H1 (cell line): ENCODE measurements around the gene CCDC18. TPM values are rescaled to one million over a fixed set of nuclear protein-coding genes. Genes with fewer than 3 reads are reported as not detected.

Experiments used
- CTCF ChIA-PET: fragments of 300-600 bp; sonication (Branson Sonifier 250); formaldehyde crosslinking; loops from one replicate; lab custom pipeline; 2021; ENCODE audit not compliant: partially characterized antibody; lab: Charles Lee
- POLR2A ChIA-PET: fragments of 300-600 bp; sonication (Branson Sonifier 250); formaldehyde crosslinking; loops from one replicate; lab custom pipeline; 2021; ENCODE audit warnings: inconsistent platforms; ENCODE audit not compliant: partially characterized antibody; lab: Charles Lee
- DNase-seq, 2 experiments: peaks; one replicate each; pipeline versions ENCODE4 v3.0.0 to v3.0.0-alpha.2; 2010 to 2022; ENCODE audit warnings: low spot score in 2 of 2, low read depth in 1 of 2, mixed read lengths in 1 of 2
- FAIRE-seq: peaks from 2 replicates; lab custom pipeline; 2011; peaks lifted over from hg19 to GRCh38; lab: Jason Lieb, UNC
- H2AFZ ChIP-seq: 2 replicates; pipeline ENCODE4 v1.8.1; 2012; ENCODE audit warnings: low read length, inconsistent platforms
- H2AK5ac ChIP-seq: 2 replicates; pipeline ENCODE4 v1.6.1; 2013; ENCODE audit warnings: low read depth, low read length
- H2BK120ac ChIP-seq: replicated peaks from 2 replicates; pipeline ENCODE3; 2013; ENCODE audit warnings: low read depth, low read length, inconsistent platforms
- H2BK12ac ChIP-seq: 2 replicates; pipeline ENCODE4 v1.6.1; 2013; ENCODE audit warnings: low read depth, low read length
- H2BK15ac ChIP-seq: 2 replicates; pipeline ENCODE4 v1.6.1; 2013; ENCODE audit warnings: low read length
- H2BK20ac ChIP-seq: 2 replicates; pipeline ENCODE4 v1.6.1; 2013; ENCODE audit warnings: low read length
- H2BK5ac ChIP-seq: 2 replicates; pipeline ENCODE4 v1.6.1; 2013; ENCODE audit warnings: low read depth, low read length
- H3K14ac ChIP-seq: 2 replicates; pipeline ENCODE4 v1.6.1; 2013; ENCODE audit warnings: inconsistent platforms; ENCODE audit not compliant: insufficient read length
- H3K18ac ChIP-seq: 2 replicates; pipeline ENCODE4 v1.6.1; 2013; ENCODE audit warnings: low read length; ENCODE audit errors: extremely low read depth
- H3K23ac ChIP-seq: 2 replicates; pipeline ENCODE4 v1.6.1; 2013; ENCODE audit warnings: inconsistent platforms; ENCODE audit not compliant: insufficient read length
- H3K23me2 ChIP-seq: 2 replicates; pipeline ENCODE4 v1.6.1; 2013; ENCODE audit warnings: low read depth, low read length
- H3K27ac ChIP-seq: 2 replicates; pipeline ENCODE4 v1.6.1; 2011; ENCODE audit warnings: low read depth, low read length, inconsistent platforms
- H3K27me3 ChIP-seq, 4 experiments: replicated peaks in 1 of 4; 1 replicate in 1 of 4; 2 replicates in 3 of 4; pipeline versions ENCODE4 v1.6.1 to v1.8.1; 2011 to 2013; ENCODE audit warnings: low read length in 3 of 4, mild to moderate bottlenecking in 3 of 4, inconsistent platforms in 2 of 4, mixed read lengths in 2 of 4, moderate library complexity in 1 of 4; ENCODE audit not compliant: control insufficient read depth in 3 of 4, insufficient read depth in 3 of 4; ENCODE audit errors: extremely low read depth in 1 of 4
- H3K36me3 ChIP-seq, 4 experiments: 2 replicates each; pipeline versions ENCODE4 v1.6.1 to v1.8.1; 2011 to 2013; ENCODE audit warnings: mild to moderate bottlenecking in 4 of 4, low read length in 3 of 4, moderate library complexity in 2 of 4, control low read depth in 1 of 4, inconsistent platforms in 1 of 4; ENCODE audit not compliant: insufficient read depth in 4 of 4, control insufficient read depth in 2 of 4
- H3K4ac ChIP-seq: replicated peaks from 2 replicates; pipeline ENCODE3; 2013; ENCODE audit warnings: low read length, low read depth, mixed read lengths, inconsistent platforms; ENCODE audit not compliant: insufficient read length
- H3K4me1 ChIP-seq, 4 experiments: replicated peaks in 1 of 4; 1 replicate in 1 of 4; 2 replicates in 3 of 4; pipeline versions ENCODE4 v1.6.1 to v1.8.1; 2011 to 2013; ENCODE audit warnings: low read length in 3 of 4, inconsistent platforms in 2 of 4, mixed read lengths in 1 of 4; ENCODE audit not compliant: insufficient read depth in 4 of 4, control insufficient read depth in 3 of 4
- H3K4me2 ChIP-seq, 2 experiments: 2 replicates each; pipeline versions ENCODE4 v1.6.1 to v1.8.1; 2011 to 2013; ENCODE audit warnings: low read depth in 2 of 2, low read length in 2 of 2, control low read depth in 1 of 2, inconsistent platforms in 1 of 2, mild to moderate bottlenecking in 1 of 2; ENCODE audit not compliant: insufficient read depth in 1 of 2
- H3K4me3 ChIP-seq, 4 experiments: fragments of 200-600, 300-600 bp in 1 of 4; sonication (generic), shearing (Covaris generic), sonication (Bioruptor Twin) in 1 of 4; 2 replicates each; pipeline versions ENCODE4 v1.5.1 to v1.8.1; 2011 to 2016; ENCODE audit warnings: low read length in 4 of 4, low read depth in 3 of 4, control low read depth in 2 of 4, inconsistent platforms in 2 of 4, mild to moderate bottlenecking in 2 of 4, mixed read lengths in 1 of 4, moderate library complexity in 1 of 4; ENCODE audit not compliant: insufficient read depth in 2 of 4; ENCODE audit errors: extremely low read depth in 1 of 4
- H3K56ac ChIP-seq: replicated peaks from 2 replicates; pipeline ENCODE3; 2013; ENCODE audit warnings: low read depth, mild to moderate bottlenecking, mixed read lengths, low read length, inconsistent platforms; ENCODE audit not compliant: insufficient read length
- H3K79me1 ChIP-seq: 2 replicates; pipeline ENCODE4 v1.6.1; 2013; ENCODE audit warnings: low read depth, low read length, control low read depth
- H3K79me2 ChIP-seq, 2 experiments: 2 replicates each; pipeline versions ENCODE4 v1.6.1 to v1.8.1; 2012 to 2013; ENCODE audit warnings: low read length in 2 of 2, mild to moderate bottlenecking in 2 of 2, inconsistent platforms in 1 of 2; ENCODE audit not compliant: insufficient read depth in 2 of 2, control insufficient read depth in 1 of 2
- H3K9ac ChIP-seq, 4 experiments: replicated peaks in 1 of 4; 1 replicate in 1 of 4; 2 replicates in 3 of 4; pipeline versions ENCODE4 v1.6.1 to v1.8.1; 2011 to 2013; ENCODE audit warnings: low read depth in 3 of 4, low read length in 3 of 4, control low read depth in 2 of 4, mild to moderate bottlenecking in 2 of 4, moderate library complexity in 2 of 4, inconsistent platforms in 1 of 4; ENCODE audit errors: extremely low read depth in 1 of 4
- H3K9me3 ChIP-seq, 2 experiments: 2 replicates each; pipeline versions ENCODE4 v1.6.1 to v1.8.1; 2012 to 2013; ENCODE audit warnings: mild to moderate bottlenecking in 2 of 2, moderate library complexity in 2 of 2, control low read depth in 1 of 2, inconsistent platforms in 1 of 2, low read depth in 1 of 2, low read length in 1 of 2, mixed read lengths in 1 of 2; ENCODE audit not compliant: insufficient read depth in 2 of 2
- H4K20me1 ChIP-seq, 2 experiments: replicated peaks in 1 of 2; 2 replicates each; pipeline versions ENCODE3 to v1.8.1; 2011 to 2013; ENCODE audit warnings: inconsistent platforms in 2 of 2, low read length in 2 of 2, mild to moderate bottlenecking in 1 of 2; ENCODE audit not compliant: insufficient read depth in 2 of 2, control insufficient read depth in 1 of 2
- H4K5ac ChIP-seq: 2 replicates; pipeline ENCODE4 v1.6.1; 2013; ENCODE audit warnings: low read length, low read depth, mixed read lengths, inconsistent platforms; ENCODE audit not compliant: insufficient read length
- H4K8ac ChIP-seq: 2 replicates; pipeline ENCODE4 v1.8.0; 2013; ENCODE audit warnings: mild to moderate bottlenecking, moderate library complexity, low read length, inconsistent platforms; ENCODE audit not compliant: insufficient read depth; ENCODE audit errors: extremely low read depth
- H4K91ac ChIP-seq: replicated peaks from 2 replicates; pipeline ENCODE3; 2013; ENCODE audit warnings: low read length, mixed read lengths, inconsistent platforms; ENCODE audit not compliant: insufficient read length
- BRCA1 ChIP-seq: IDR thresholded peaks from 2 replicates; pipeline ENCODE4 v1.6.1; 2012; ENCODE audit warnings: low read depth, low read length, improper control_type of control experiment
- CBX8 ChIP-seq: fragments of 300-800, 300-1000 bp; sonication (generic); IDR thresholded peaks from 2 replicates; pipeline ENCODE4 v1.7.1; 2016; ENCODE audit warnings: low read depth, low read length, borderline replicate concordance
- CREB1 ChIP-seq: IDR thresholded peaks from 2 replicates; pipeline ENCODE4 v1.6.1; 2012; ENCODE audit warnings: inconsistent platforms
- WGBS, 2 experiments: shearing (Covaris generic) in 1 of 2; methylation state at CpG; one replicate each; pipeline versions ENCODE4 v1.1.6 to v1.1.7; 2013 to 2015; ENCODE audit warnings: low lambda C conversion rate in 2 of 2, mixed read lengths in 2 of 2, inconsistent platforms in 1 of 2, low coverage in 1 of 2, missing lambda C conversion rate in 1 of 2; ENCODE audit not compliant: insufficient replicate concordance in 2 of 2, insufficient coverage in 1 of 2, insufficient read length in 1 of 2; ENCODE audit errors: extremely low coverage in 1 of 2, missing lambda C conversion rate in 1 of 2; 5-methylcytosine and 5-hydroxymethylcytosine counted together
- polyA plus RNA-seq, 7 experiments: library from polyadenylated mRNA; depleted of rRNA in 3 of 7; stranded (reverse) in 5 of 7; unstranded in 2 of 7; fragments of >200 nt in 5 of 7; fragments of 200-250 nt in 2 of 7; gene quantifications; 1 replicate in 5 of 7; 2 replicates in 1 of 7; 4 replicates in 1 of 7; pipeline versions ENCODE4 v1.2.1 to v1.2.3, GENCODE V29; 2011 to 2013; ENCODE audit warnings: missing spikeins in 2 of 7, mixed read lengths in 2 of 7
- total RNA-seq: library from RNA; stranded (reverse); fragmentation: NEBNext Ultra II Directional; extraction: Animal tissue kit (Norgen Biotek cat#: 25700); gene quantifications from 2 replicates; pipeline ENCODE4 v1.2.1, GENCODE V29; 2021

The CCDC18 gene
- total and polyA plus RNA-seq, 2 of the 8 experiments (the other 6 are each of a cell fraction or from before 2014, with no cell fraction given), result 3.0 to 21.2 TPM

DNA sequence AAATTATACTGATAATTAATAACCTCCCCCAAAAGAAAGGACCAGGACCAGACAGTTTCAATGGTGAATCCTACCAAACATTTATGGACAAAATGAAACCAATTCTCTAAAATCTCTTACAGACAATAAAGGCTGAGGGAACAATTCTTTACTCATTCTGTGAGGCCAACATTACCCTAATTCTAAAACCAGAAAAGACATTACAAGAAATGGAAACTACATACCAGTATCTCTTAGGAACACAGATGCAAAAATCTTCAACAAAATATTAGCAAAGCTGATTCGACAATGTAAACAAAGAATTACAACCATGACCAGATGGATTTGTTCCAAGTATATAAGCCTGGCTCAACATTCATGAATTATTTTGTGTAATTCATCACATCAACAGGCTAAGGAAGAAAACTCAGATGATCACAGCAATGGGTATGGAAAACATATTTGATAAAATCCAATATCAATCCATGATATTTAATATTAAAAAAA lies 8.9 kb upstream of the CCDC18 start:
- no peak overlapping the region for H3K14ac ChIP-seq
- H4K20me1 ChIP-seq, result no peaks in the 10 kb centered on the region
- no peak overlapping the region for H2AFZ ChIP-seq
- FAIRE-seq (no peak), DNase-seq (no peak)
- H3K79me1 ChIP-seq, result peaks cover 5% of the 10 kb centered on the region; the same call in 1 of the 2 replicates
- peaks cover 0 to 3% of the 10 kb centered on the region in 2 experiments; a peak in 1 of 4 replicates for H3K9me3 ChIP-seq
- H3K4me3 ChIP-seq, result no peak overlapping the region
- H2BK12ac ChIP-seq, result no peak overlapping the region
- no peak overlapping the region for H4K5ac ChIP-seq
- no peaks in the 10 kb centered on the region for H3K27me3 ChIP-seq
- no peak overlapping the region for H4K91ac ChIP-seq
- H4K8ac ChIP-seq, result no peak overlapping the region
- H3K9ac ChIP-seq, result no peak overlapping the region
- ChIA-PET POLR2A (interaction anchor here (0.6 to 0.9 kb wide), 2 partner anchors 85 to 106 kb away, joined by 3 read pairs; no protein-coding TSS in a partner anchor), CTCF (no interaction called here)
- no peak overlapping the region for H2AK5ac ChIP-seq
- no peak overlapping the region for H3K4me2 ChIP-seq
- H2BK120ac ChIP-seq, result no peak overlapping the region
- H3K4ac ChIP-seq, result no peak overlapping the region
- no peaks in the 10 kb centered on the region for H3K4me1 ChIP-seq
- H3K27ac ChIP-seq, result no peak overlapping the region
- no peak overlapping the region for H3K23ac ChIP-seq
- no peaks in the 10 kb centered on the region; a peak in 1 of 8 replicates for H3K36me3 ChIP-seq
- no peak overlapping the region for H2BK5ac ChIP-seq
- H2BK20ac ChIP-seq, result no peak overlapping the region
- WGBS, 2 experiments, result 89% methylated on average over 1 of the region's 1 CpG; no CpG with 5 or more reads in 1 of the 2 experiments
- no peak overlapping the region for H3K18ac ChIP-seq
- H3K79me2 ChIP-seq, result peaks cover 0 to 73% of the 10 kb centered on the region in 2 experiments; a peak in 2 of 4 replicates
- no peak overlapping the region for H2BK15ac ChIP-seq
- H3K56ac ChIP-seq, result no peak overlapping the region
- no peaks in the 10 kb centered on the region for H3K23me2 ChIP-seq
- TF ChIP-seq CREB1 (no peak), CBX8 (no peak), BRCA1 (no peak)
